H1 (cell line): ENCODE results near the gene DIP2B. TPM values are rescaled to one million over a fixed set of nuclear protein-coding genes. Genes with fewer than 3 reads are reported as not detected.

Experiments
- EGR1 ChIP-seq: IDR thresholded peaks from 2 replicates; pipeline ENCODE4 v1.6.1; 2011; ENCODE audit warnings: low read depth, low read length, borderline replicate concordance
- POU5F1 ChIP-seq: IDR thresholded peaks from 2 replicates; pipeline ENCODE4 v1.6.1; 2011; ENCODE audit warnings: low read depth, mild to moderate bottlenecking, low read length, moderate library complexity
- SUZ12 ChIP-seq: fragments of 200-600 bp; sonication (generic); IDR thresholded peaks from 2 replicates; pipeline ENCODE4 v1.6.1; 2012; ENCODE audit warnings: mild to moderate bottlenecking, inconsistent platforms, low read length, moderate library complexity, mixed read lengths
- polyA plus RNA-seq, 7 experiments: library from polyadenylated mRNA; depleted of rRNA in 3 of 7; stranded (reverse) in 5 of 7; unstranded in 2 of 7; fragments of >200 nt in 5 of 7; fragments of 200-250 nt in 2 of 7; gene quantifications; 1 replicate in 5 of 7; 2 replicates in 1 of 7; 4 replicates in 1 of 7; pipeline versions ENCODE4 v1.2.1 to v1.2.3, GENCODE V29; 2011 to 2013; ENCODE audit warnings: missing spikeins in 2 of 7, mixed read lengths in 2 of 7
- total RNA-seq: library from RNA; stranded (reverse); fragmentation: NEBNext Ultra II Directional; extraction: Animal tissue kit (Norgen Biotek cat#: 25700); gene quantifications from 2 replicates; pipeline ENCODE4 v1.2.1, GENCODE V29; 2021

DIP2B gene
- total and polyA plus RNA-seq, 2 of the 8 experiments (the other 6 are each of a cell fraction or from before 2014, with no cell fraction given), result 11.1 to 29.6 TPM

DNA sequence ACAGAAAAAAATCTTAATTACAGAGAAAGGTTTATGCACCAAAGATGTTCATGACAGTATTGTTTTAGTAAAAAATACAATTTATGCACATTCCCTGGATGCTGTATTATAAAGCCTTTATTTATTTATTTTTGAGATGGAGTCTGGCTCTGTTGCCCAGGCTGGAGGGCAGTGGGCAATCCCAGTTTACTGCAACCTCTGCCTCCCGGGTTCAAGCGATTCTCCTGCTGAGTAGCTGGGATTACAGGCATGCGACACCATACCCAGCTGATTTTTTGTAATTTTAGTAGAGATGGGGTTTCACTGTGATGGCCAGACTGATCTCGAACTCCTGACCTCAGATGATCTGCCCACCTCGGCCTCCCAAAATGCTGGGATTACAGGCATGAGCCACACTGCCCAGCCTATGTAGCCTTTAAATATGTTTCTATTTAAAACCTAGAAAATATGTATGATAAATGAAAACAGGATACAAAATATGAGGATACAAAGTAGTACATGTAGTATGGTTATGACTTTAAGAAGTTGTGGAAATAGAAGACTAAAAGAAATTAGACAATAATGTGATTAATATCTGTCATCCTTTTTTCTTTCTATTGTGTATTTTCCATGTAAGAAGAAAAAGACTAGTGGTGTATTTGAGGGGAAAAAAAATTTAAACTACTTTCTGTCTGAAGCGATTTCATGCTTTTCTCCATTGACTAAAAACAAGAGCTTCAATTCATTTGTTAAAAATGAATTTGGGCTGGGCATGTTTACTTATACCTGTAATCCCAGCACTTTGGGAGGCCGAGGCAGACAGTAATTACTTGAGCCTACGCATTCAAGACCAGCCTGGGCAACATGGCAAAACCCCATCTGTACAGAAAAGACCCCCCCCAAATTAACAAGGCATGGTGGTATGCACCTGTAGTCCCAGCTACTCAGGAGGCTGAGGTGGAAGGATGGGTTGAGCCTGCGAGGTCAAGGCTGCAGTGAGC lies 272.3 kb downstream of the DIP2B start (continued):
- no peak for TF ChIP-seq SUZ12
- no peak for TF ChIP-seq POU5F1
- TF ChIP-seq EGR1, result no peak
